ENCODE measurements around the gene WDR90. TPM values are rescaled to one million over a fixed set of nuclear protein-coding genes. Genes with fewer than 3 reads are reported as not detected.

Gene WDR90
- total and polyA plus RNA-seq, 2 of the 13 experiments (the other 11 are each of a cell fraction or from before 2014, with no cell fraction given) = 14.9 to 28.9 TPM

- TF ChIP-seq CREB1 (IDR thresholded peaks at IDR 0.05) (peak; percentile 10; the same call in 1 of the 2 replicates), CREB1 (CRISPR knock-in tag; IDR thresholded peaks at IDR 0.05) (no peak), E2F1 (CRISPR knock-in tag; IDR thresholded peaks at IDR 0.05) (peak; percentile 18; the same call in 1 of the 2 replicates), ZBTB10 (CRISPR knock-in tag; IDR thresholded peaks at IDR 0.05; ENCODE audit: borderline replicate concordance) (0 out of 2 replicates have a peak, but pooled peaks have one; percentile 13), KDM4B (CRISPR knock-in tag; IDR thresholded peaks at IDR 0.05) (no peak), PHF21A (CRISPR knock-in tag; IDR thresholded peaks at IDR 0.05) (no peak; the same call in none of the 2 replicates), ZNF264 (CRISPR knock-in tag; IDR thresholded peaks at IDR 0.05) (0 out of 2 replicates have a peak, but pooled peaks have one; percentile 13), ZNF101 (CRISPR knock-in tag; IDR thresholded peaks at IDR 0.05; ENCODE audit: borderline replicate concordance, low read depth) (no peak), ATF6 (CRISPR knock-in tag; conservative IDR thresholded peaks at IDR 0.05) (no peak), DDIT3 (CRISPR knock-in tag; IDR thresholded peaks at IDR 0.05) (no peak), ZNF33B (CRISPR knock-in tag; IDR thresholded peaks at IDR 0.05) (peak; percentile 69; the same call in 1 of the 2 replicates), SNAPC2 (CRISPR knock-in tag; IDR thresholded peaks at IDR 0.05) (no peak), KDM1A (CRISPR knock-in tag; IDR thresholded peaks at IDR 0.05) (no peak), KIAA2018 (CRISPR knock-in tag; IDR thresholded peaks at IDR 0.05; ENCODE audit: borderline replicate concordance) (no peak), TEAD3 (CRISPR knock-in tag; optimal IDR thresholded peaks at IDR 0.05; ENCODE audit: borderline replicate concordance) (no peak)
These were observed 18.8 kb downstream of the WDR90 start, which contains the start of gene RHOT2 (continued) for GRCh38 chr16:667780-668518.
